IMR-90 (cell line): ENCODE results near the gene WDR54. TPM values are rescaled to one million over a fixed set of nuclear protein-coding genes. Genes with fewer than 3 reads are reported as not detected.

Experiments used
- ATAC-seq: fragments of 200-7000 bp; cut with Tn5 transposase; 2 replicates; pipeline ENCODE4 v1.9.1; 2020; ENCODE audit warnings: low read depth, mild to moderate bottlenecking, moderate library complexity
- BruUV-seq: library from RNA; stranded (reverse); fragments of 400-500 nt; replicated peaks from 2 replicates; lab custom pipeline; 2021; lab: Mats Ljungman, UMichigan
- CTCF ChIA-PET: fragments of 300-600 bp; formaldehyde crosslinking; extraction: SDS; loops from one replicate; lab custom pipeline; 2021; ENCODE audit warnings: antibody characterized with exemption; lab: Yijun Ruan, JAX
- POLR2A ChIA-PET: fragments of 300-600 bp; sonication (Branson Sonifier 250); formaldehyde crosslinking; loops from one replicate; lab custom pipeline; 2022; ENCODE audit warnings: antibody characterized with exemption; ENCODE audit not compliant: unreplicated experiment; lab: Charles Lee
- DNase-seq: peaks from one replicate; pipeline ENCODE4 v3.0.0; 2013
- H2AFZ ChIP-seq: replicated peaks from 2 replicates; pipeline ENCODE3; 2013; ENCODE audit warnings: low read length, mild to moderate bottlenecking; ENCODE audit not compliant: poor library complexity
- H2AK5ac ChIP-seq: 2 replicates; pipeline ENCODE4 v1.6.1; 2013; ENCODE audit warnings: low read depth, low read length, inconsistent platforms
- H2AK9ac ChIP-seq: replicated peaks from 2 replicates; pipeline ENCODE3; 2013; ENCODE audit warnings: mild to moderate bottlenecking, low read depth, low read length, moderate library complexity; ENCODE audit not compliant: poor library complexity
- H2BK120ac ChIP-seq: 2 replicates; pipeline ENCODE4 v1.6.1; 2013; ENCODE audit warnings: low read depth, low read length, inconsistent platforms
- H2BK15ac ChIP-seq: 3 replicates; pipeline ENCODE4 v1.6.1; 2013; ENCODE audit warnings: low read depth, low read length, inconsistent platforms
- H2BK20ac ChIP-seq: 2 replicates; pipeline ENCODE4 v1.6.1; 2013; ENCODE audit warnings: low read depth, mild to moderate bottlenecking, inconsistent platforms, low read length, moderate library complexity
- H2BK5ac ChIP-seq: 2 replicates; pipeline ENCODE4 v1.6.1; 2013; ENCODE audit warnings: mild to moderate bottlenecking, low read depth, low read length, inconsistent platforms; ENCODE audit not compliant: poor library complexity, severe bottlenecking
- H3K14ac ChIP-seq: replicated peaks from 2 replicates; pipeline ENCODE4 v1.6.1; 2013; ENCODE audit warnings: low read depth, low read length, inconsistent platforms
- H3K18ac ChIP-seq: 2 replicates; pipeline ENCODE4 v1.6.1; 2013; ENCODE audit warnings: low read depth, low read length, control low read depth
- H3K23ac ChIP-seq: 2 replicates; pipeline ENCODE4 v1.6.1; 2013; ENCODE audit warnings: low read depth, low read length, inconsistent platforms
- H3K27ac ChIP-seq: 2 replicates; pipeline ENCODE4 v1.5.1; 2013; ENCODE audit warnings: mild to moderate bottlenecking, control low read depth, low read length; ENCODE audit not compliant: insufficient read depth
- H3K27me3 ChIP-seq: 2 replicates; pipeline ENCODE4 v1.6.1; 2013; ENCODE audit warnings: low read length; ENCODE audit not compliant: control insufficient read depth, insufficient read depth
- H3K36me3 ChIP-seq: 2 replicates; pipeline ENCODE4 v1.6.1; 2013; ENCODE audit warnings: low read length, mixed read lengths; ENCODE audit not compliant: control insufficient read depth, insufficient read depth
- H3K4ac ChIP-seq: 2 replicates; pipeline ENCODE4 v1.6.1; 2013; ENCODE audit warnings: low read depth, low read length, inconsistent platforms
- H3K4me1 ChIP-seq: 2 replicates; pipeline ENCODE4 v1.6.1; 2013; ENCODE audit warnings: low read length, mixed read lengths; ENCODE audit not compliant: control insufficient read depth, insufficient read depth
- H3K4me2 ChIP-seq: 2 replicates; pipeline ENCODE4 v1.6.1; 2013; ENCODE audit warnings: low read depth, mild to moderate bottlenecking, control low read depth, low read length, moderate library complexity
- H3K4me3 ChIP-seq: 2 replicates; pipeline ENCODE4 v1.5.1; 2013; ENCODE audit warnings: low read depth, mild to moderate bottlenecking, control low read depth, low read length, moderate library complexity; ENCODE audit not compliant: insufficient read depth
- H3K56ac ChIP-seq: 2 replicates; pipeline ENCODE4 v1.6.1; 2013; ENCODE audit warnings: low read length, inconsistent platforms; ENCODE audit not compliant: insufficient read depth; ENCODE audit errors: extremely low read depth
- H3K79me1 ChIP-seq, 2 experiments: 2 replicates each; pipeline ENCODE4 v1.6.1; 2013; ENCODE audit warnings: low read length in 2 of 2, inconsistent platforms in 1 of 2, low read depth in 1 of 2
- H3K9ac ChIP-seq: 2 replicates; pipeline ENCODE4 v1.6.1; 2013; ENCODE audit warnings: low read depth, low read length, control low read depth
- H3K9me1 ChIP-seq: 2 replicates; pipeline ENCODE4 v1.6.1; 2013; ENCODE audit warnings: low read length, inconsistent platforms; ENCODE audit not compliant: insufficient read depth
- H3K9me3 ChIP-seq: 2 replicates; pipeline ENCODE4 v1.6.1; 2013; ENCODE audit warnings: low read length; ENCODE audit not compliant: control insufficient read depth, insufficient read depth
- H4K20me1 ChIP-seq: 2 replicates; pipeline ENCODE4 v1.6.1; 2013; ENCODE audit warnings: low read length, inconsistent platforms; ENCODE audit not compliant: insufficient read depth
- H4K5ac ChIP-seq: 2 replicates; pipeline ENCODE4 v1.6.1; 2013; ENCODE audit warnings: mild to moderate bottlenecking, low read depth, low read length, control low read depth
- H4K8ac ChIP-seq, 2 experiments: 2 replicates each; pipeline ENCODE4 v1.6.1; 2013; ENCODE audit warnings: low read depth in 2 of 2, low read length in 2 of 2, control low read depth in 1 of 2, inconsistent platforms in 1 of 2
- H4K91ac ChIP-seq: 2 replicates; pipeline ENCODE4 v1.6.1; 2013; ENCODE audit warnings: low read depth, low read length, inconsistent platforms; ENCODE audit not compliant: insufficient read depth
- CHD1 ChIP-seq: IDR thresholded peaks from 2 replicates; pipeline ENCODE4 v1.6.1; 2012; ENCODE audit warnings: low read depth, low read length, improper control_type of control experiment
- CTCF ChIP-seq: conservative IDR thresholded peaks from 2 replicates; pipeline ENCODE4 v1.5.1; 2012; ENCODE audit warnings: mild to moderate bottlenecking, low read depth, low read length, improper control_type of control experiment
- FOS ChIP-seq: fragments of 150-350 bp; IDR thresholded peaks from 2 replicates; pipeline ENCODE4 v1.6.1; 2016; ENCODE audit warnings: low read depth, low read length
- MAZ ChIP-seq: IDR thresholded peaks from 2 replicates; pipeline ENCODE4 v1.6.1; 2012; ENCODE audit warnings: low read depth, mild to moderate bottlenecking, low read length, improper control_type of control experiment, moderate library complexity, borderline replicate concordance
- RFX5 ChIP-seq: IDR thresholded peaks from 2 replicates; pipeline ENCODE4 v1.8.0; 2012; ENCODE audit warnings: low read depth, mild to moderate bottlenecking, low read length, moderate library complexity
- WGBS, 2 experiments: methylation state at CpG; one replicate each; pipeline versions ENCODE4 v1.1.5 to v1.1.7; 2013; ENCODE audit warnings: missing lambda C conversion rate in 2 of 2; ENCODE audit not compliant: insufficient read length in 1 of 2; ENCODE audit errors: extremely low coverage in 2 of 2; 5-methylcytosine and 5-hydroxymethylcytosine counted together
- dilution Hi-C: fragments of 300-500 bp; cut with HindIII; formaldehyde crosslinking; loops from one replicate; pipeline ENCODE4 v1.14.3; 2018; ENCODE audit warnings: low sequenced_read_pairs; ENCODE audit not compliant: unreplicated experiment
- in situ Hi-C: fragments of 300-500 bp; cut with MboI; formaldehyde crosslinking; loops from 3 replicates; pipeline ENCODE4 v1.14.3; 2019; ENCODE audit warnings: low sequenced_read_pairs, inconsistent platforms, mixed read lengths
- intact Hi-C: fragments of 100-400 bp; cut with micrococcal nuclease; formaldehyde crosslinking; loops from 2 replicates; pipeline ENCODE4 v1.10.0; 2022
- polyA plus RNA-seq, 3 experiments: library from polyadenylated mRNA; depleted of rRNA; stranded (reverse); fragments of >200 nt; gene quantifications; 2 replicates each; pipeline ENCODE4 v1.2.3, GENCODE V29; 2012; ENCODE audit warnings: low replicate concordance in 1 of 3
- total RNA-seq: library from RNA; depleted of rRNA; stranded (reverse); fragments of >200 nt; gene quantifications from 2 replicates; pipeline ENCODE4 v1.2.3, GENCODE V29; 2012

WDR54 gene
- total and polyA plus RNA-seq, 2 of the 4 experiments (the other 2 are of a cell fraction), result 47.9 to 57.2 TPM

DNA sequence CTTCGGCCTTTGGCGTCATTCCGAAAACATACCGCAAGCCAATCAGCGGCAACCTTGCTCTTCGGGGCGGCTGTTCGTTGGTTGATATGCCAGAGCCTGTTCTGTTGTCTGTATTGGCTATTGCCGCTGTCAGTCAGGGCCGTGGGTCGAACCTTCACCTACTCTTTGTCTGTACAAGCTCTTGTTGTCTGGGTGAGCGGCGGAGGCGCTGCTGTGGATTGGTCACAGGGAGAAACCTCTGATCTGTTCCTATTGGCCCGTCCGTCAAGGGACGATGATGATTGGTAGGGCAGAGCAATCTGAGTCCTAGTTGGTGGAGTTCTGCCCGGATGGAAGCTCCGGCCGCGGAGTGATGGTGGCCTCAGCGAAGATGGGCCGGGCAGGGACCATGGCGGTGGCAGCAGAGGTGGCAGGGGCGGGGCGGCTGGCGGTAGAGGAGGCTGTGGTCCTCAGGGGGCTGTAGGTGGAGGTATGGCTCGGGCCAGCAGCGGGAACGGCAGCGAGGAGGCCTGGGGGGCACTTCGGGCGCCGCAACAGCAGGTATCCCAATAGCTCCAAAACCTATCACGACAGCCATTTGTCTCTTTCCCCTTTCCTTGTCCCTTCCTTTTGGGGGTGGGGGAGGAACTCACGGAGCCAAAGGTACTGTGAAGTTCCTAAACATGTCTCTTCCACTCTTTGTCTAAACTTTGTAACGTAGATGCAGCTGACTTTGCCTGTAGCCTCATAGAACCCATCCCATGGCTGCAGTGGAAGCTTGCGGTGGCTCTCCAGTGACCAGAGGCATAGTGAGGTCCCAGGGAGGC lies 36.8 kb downstream of the WDR54 start, which contains the start of gene WBP1:
Gene WBP1 (plus strand): TSS at position 307 of the 806 bp plus-strand sequence. CDS start 165 bp downstream, at position 472.
- Histone ChIP-seq H3K23ac (peak within 1 kb of the TSS; percentile 94), H3K14ac (peak within 1 kb of the TSS; percentile 97), H4K20me1 (no peaks in the 10 kb centered on the region), H2BK15ac (peak within 1 kb of the TSS; percentile 33; the same call in 1 of the 3 replicates), H2BK5ac (peak within 1 kb of the TSS; percentile 77), H3K18ac (no peak within 1 kb of the TSS), H2BK120ac (0 out of 2 replicates have a peak within 1 kb of the TSS, but pooled peaks have one; percentile 45), H4K5ac (peak within 1 kb of the TSS; percentile 78), H2AK9ac (peak within 1 kb of the TSS; percentile 97), H3K9ac (peak within 1 kb of the TSS; percentile 86), H2AK5ac (peak within 1 kb of the TSS; percentile 80), H3K4me1 (peaks cover 10% of the 10 kb centered on the region), H3K79me1 (peaks cover 18 to 51% of the 10 kb centered on the region in 2 experiments), H3K36me3 (peaks cover 21% of the 10 kb centered on the region), H3K27ac (peak within 1 kb of the TSS; percentile 70), H4K8ac (peak within 1 kb of the TSS; percentile 66 to 95), H3K27me3 (no peaks in the 10 kb centered on the region), H3K4me3 (peak within 1 kb of the TSS; percentile 80), H3K4me2 (peak within 1 kb of the TSS; percentile 92), H4K91ac (peak within 1 kb of the TSS; percentile 83), H2BK20ac (no peak within 1 kb of the TSS), H3K9me1 (0 out of 2 replicates have a peak, but pooled peaks cover 3% of the 10 kb centered on the region), H3K56ac (peak within 1 kb of the TSS; percentile 92), H2AFZ (peak within 1 kb of the TSS; percentile 92), H3K4ac (peak within 1 kb of the TSS; percentile 96), H3K9me3 (no peaks in the 10 kb centered on the region)
- DNase-seq (peak; percentile 100), ATAC-seq (peak; percentile 86)
- BruUV-seq, result no TSS peak
- intact Hi-C loops, result no loop called here
- TF ChIP-seq MAZ (0 out of 2 replicates have a peak, but pooled peaks have one; percentile 5), RFX5 (peak; percentile 54), CTCF (no peak), CHD1 (no peak), FOS (peak; percentile 78; the same call in 1 of the 2 replicates)
- CTCF ChIA-PET, result interaction anchor here (0.6 kb wide), 1 partner anchor 11 kb away, joined by 4 read pairs; no protein-coding TSS in a partner anchor
- in situ Hi-C loops, result no loop called here
- POLR2A ChIA-PET, result interaction anchor here (0.9 kb wide), 1 partner anchor 24 kb away, joined by 5 read pairs; the partner anchor contains the start of genes CCDC142 and TTC31
- WGBS, 2 experiments, result no CpG with 5 or more reads among the region's 38 CpGs
- dilution Hi-C loops, result no loop called here
